RWPE2 (cell line): ENCODE results near the gene PAEP.

Experiments
- ATAC-seq: fragments of 200-7000 bp; cut with Tn5 transposase; 3 replicates; pipeline ENCODE4 v1.9.1; 2021; ENCODE audit warnings: low read depth
- DNase-seq: peaks from one replicate; pipeline ENCODE4 v3.0.0-alpha.2; 2020; ENCODE audit warnings: low spot score
- H3K27ac ChIP-seq: fragments of 450-650 bp; 2 replicates; pipeline ENCODE4 v1.5.1; 2017; ENCODE audit warnings: mild to moderate bottlenecking; ENCODE audit not compliant: poor library complexity, severe bottlenecking
- H3K27me3 ChIP-seq: fragments of 250-450 bp; sonication (Bioruptor Pico); 2 replicates; pipeline ENCODE4 v1.5.1; 2021; ENCODE audit warnings: mild to moderate bottlenecking, moderate library complexity; ENCODE audit not compliant: insufficient read depth, poor library complexity, severe bottlenecking
- H3K36me3 ChIP-seq: fragments of 250-450 bp; sonication (Bioruptor Pico); 2 replicates; pipeline ENCODE4 v1.5.1; 2020; ENCODE audit warnings: low read depth, mild to moderate bottlenecking, moderate library complexity
- H3K4me1 ChIP-seq: fragments of 250-450 bp; sonication (Bioruptor Pico); 2 replicates; pipeline ENCODE4 v1.5.1; 2021; ENCODE audit warnings: mild to moderate bottlenecking, moderate library complexity; ENCODE audit not compliant: insufficient read depth, poor library complexity, severe bottlenecking
- H3K4me3 ChIP-seq: fragments of 250-450 bp; sonication (Bioruptor Pico); 2 replicates; pipeline ENCODE4 v1.5.1; 2021; ENCODE audit warnings: mild to moderate bottlenecking, moderate library complexity; ENCODE audit not compliant: severe bottlenecking
- H3K9me3 ChIP-seq: fragments of 250-450 bp; sonication (Bioruptor Pico); 2 replicates; pipeline ENCODE4 v1.5.1; 2021; ENCODE audit warnings: mild to moderate bottlenecking, moderate library complexity; ENCODE audit not compliant: severe bottlenecking
- TF ChIP-seq, protein P1 (sequence below): fragments of 450-650 bp; IDR thresholded peaks from one replicate; pipeline ENCODE4 v1.5.1; 2017; ENCODE audit warnings: mild to moderate bottlenecking, moderate library complexity; ENCODE audit not compliant: poor library complexity, severe bottlenecking

The PAEP gene

DNA sequence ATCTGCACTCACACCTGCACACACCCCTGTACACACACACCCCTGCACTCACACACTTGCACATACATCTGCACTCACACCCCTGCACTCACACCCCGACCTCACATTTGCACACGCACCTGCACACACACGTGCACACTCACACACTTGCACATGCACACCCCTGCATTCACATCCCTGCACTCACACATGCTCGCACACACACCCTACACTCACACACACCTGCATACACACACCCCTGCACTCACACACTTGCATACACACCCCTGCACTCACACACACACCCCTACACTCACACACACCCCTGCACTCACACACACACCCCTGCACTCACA, 50.3 kb downstream of the PAEP start:
- no peaks in the 10 kb centered on the region for H3K9me3 ChIP-seq
- no peak overlapping the region for H3K4me3 ChIP-seq
- H3K4me1 ChIP-seq, result no peaks in the 10 kb centered on the region
- TF ChIP-seq, protein P1, sequence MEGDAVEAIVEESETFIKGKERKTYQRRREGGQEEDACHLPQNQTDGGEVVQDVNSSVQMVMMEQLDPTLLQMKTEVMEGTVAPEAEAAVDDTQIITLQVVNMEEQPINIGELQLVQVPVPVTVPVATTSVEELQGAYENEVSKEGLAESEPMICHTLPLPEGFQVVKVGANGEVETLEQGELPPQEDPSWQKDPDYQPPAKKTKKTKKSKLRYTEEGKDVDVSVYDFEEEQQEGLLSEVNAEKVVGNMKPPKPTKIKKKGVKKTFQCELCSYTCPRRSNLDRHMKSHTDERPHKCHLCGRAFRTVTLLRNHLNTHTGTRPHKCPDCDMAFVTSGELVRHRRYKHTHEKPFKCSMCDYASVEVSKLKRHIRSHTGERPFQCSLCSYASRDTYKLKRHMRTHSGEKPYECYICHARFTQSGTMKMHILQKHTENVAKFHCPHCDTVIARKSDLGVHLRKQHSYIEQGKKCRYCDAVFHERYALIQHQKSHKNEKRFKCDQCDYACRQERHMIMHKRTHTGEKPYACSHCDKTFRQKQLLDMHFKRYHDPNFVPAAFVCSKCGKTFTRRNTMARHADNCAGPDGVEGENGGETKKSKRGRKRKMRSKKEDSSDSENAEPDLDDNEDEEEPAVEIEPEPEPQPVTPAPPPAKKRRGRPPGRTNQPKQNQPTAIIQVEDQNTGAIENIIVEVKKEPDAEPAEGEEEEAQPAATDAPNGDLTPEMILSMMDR, result no peak
- H3K27me3 ChIP-seq, result peaks cover 23% of the 10 kb centered on the region
- no peak for ATAC-seq
- H3K36me3 ChIP-seq, result no peaks in the 10 kb centered on the region
- no peak for DNase-seq
- no peak overlapping the region for H3K27ac ChIP-seq

DNA sequence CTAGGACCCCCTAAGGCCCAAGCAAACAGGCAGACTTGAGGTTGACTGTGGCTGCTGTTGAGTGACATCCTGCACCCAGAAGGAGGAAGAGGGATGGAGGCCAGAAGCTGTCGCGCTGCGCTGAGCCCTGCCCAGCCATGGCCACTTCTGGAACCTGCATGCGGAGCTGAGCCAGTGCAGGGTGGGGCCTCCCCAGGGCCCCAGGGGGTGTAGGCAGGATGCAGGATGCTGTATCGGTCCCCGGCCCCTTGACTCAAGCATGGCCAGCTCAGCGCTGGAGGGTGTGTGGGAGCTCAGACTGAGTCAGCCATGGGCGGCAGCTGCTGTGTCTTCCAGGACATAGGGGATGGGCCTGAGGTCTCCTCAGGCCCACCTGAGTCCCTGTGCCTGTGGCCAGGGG, 50.9 kb downstream of the PAEP start:
- no peaks in the 10 kb centered on the region for H3K36me3 ChIP-seq
- H3K27ac ChIP-seq, result no peak overlapping the region

DNA sequence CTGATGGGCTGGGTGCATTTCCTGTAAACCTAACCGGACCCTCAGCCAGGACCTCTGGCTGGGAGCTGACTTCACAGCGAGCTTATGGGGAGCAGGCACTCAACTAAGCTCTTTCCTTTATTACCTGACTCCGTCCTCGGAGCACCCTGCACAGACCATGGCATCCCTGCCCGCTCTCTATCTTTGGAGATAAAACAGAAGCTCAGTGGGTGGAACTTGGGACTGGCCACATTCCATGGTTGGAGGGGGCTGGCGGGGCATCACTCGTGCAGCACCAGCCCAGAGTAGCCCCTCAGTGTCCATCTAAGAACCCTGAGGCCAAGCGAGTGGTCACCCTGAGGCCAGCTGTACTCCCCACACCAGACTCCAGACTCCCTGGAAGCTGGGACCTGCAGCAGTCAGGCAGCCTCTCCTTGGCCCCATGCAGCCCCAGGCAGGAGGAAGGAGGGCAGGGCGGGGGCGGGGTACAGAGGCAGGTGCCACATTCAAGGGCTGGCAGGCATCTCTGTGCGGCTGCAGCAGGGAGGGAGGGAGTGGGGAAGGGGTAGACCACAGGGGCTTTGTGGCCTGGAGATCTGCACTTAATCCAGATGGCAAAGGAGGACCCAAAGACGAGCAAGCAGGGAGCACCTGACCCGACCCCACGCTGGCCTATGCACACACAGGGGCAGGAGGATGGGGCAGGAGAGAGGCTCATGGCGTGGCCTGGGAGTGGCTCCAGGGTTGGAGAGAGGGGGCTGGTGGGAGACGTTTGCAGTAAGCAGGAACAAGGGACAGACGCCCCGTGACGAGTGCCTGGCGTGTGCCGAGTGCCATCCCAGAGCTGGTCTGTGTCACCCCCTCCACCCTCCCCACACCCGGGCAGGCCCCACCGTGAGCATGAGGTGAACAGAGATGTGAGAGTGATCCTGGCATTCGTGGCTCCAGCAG, 51.7 kb downstream of the PAEP start:
- Histone ChIP-seq H3K9me3 (no peaks in the 10 kb centered on the region), H3K4me1 (no peaks in the 10 kb centered on the region), H3K27me3 (peaks cover 23% of the 10 kb centered on the region), H3K36me3 (no peaks in the 10 kb centered on the region), H3K4me3 (no peak overlapping the region), H3K27ac (no peak overlapping the region)
- DNase-seq, result no peak
- TF ChIP-seq, protein P1, result no peak
- no peak for ATAC-seq

More for the DNA sequence above, 50.9 kb downstream of the PAEP start:
- H3K4me1 ChIP-seq, result no peaks in the 10 kb centered on the region
- no peak overlapping the region for H3K4me3 ChIP-seq
- peaks cover 23% of the 10 kb centered on the region for H3K27me3 ChIP-seq
- H3K9me3 ChIP-seq, result no peaks in the 10 kb centered on the region
- DNase-seq (no peak), ATAC-seq (no peak)
- TF ChIP-seq, protein P1, result no peak

DNA sequence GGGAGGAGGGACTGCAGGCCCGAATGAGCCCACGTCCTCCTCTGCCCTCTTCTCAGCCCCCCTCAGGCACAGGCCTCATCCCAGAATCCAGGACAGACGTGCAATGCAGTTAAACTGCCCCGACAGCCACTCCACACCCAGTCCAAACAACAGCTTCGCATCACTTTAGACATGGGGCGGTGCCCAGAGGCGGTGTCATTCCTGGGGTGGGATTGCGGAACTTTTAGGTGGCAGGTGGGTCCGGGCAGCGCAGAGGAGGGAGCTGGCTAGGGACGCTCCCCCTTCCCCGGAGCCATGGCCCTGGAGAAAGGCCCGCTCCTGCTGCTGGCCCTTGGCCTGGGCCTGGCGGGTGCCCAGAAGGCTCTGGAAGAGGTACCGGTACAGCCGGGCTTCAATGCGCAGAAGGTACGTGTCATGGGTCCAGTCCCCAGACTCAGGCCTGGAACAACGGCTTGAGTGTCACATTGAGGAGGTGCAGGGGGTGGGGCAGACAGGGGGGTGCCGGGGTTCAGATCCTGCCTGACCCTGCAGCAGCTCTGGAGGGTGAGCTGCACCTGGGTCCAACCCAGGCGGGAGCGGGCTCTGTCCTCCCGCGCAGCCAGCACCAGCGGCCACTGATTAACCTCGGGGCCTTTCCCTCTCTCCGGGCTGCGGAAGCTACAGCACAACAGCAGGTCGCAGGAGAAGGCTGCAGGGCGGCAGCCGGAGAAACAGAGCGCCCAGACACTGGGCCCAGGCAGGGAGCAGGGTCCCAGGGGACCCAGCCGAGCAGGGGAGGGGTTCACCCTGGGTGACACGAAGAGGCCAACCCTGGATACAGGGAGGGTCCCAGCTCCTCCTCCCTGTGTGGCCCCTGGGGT, 52.6 kb downstream of the PAEP start:
- TF ChIP-seq, protein P1, result no peak
- no peaks in the 10 kb centered on the region for H3K9me3 ChIP-seq
- H3K36me3 ChIP-seq, result no peaks in the 10 kb centered on the region
- no peaks in the 10 kb centered on the region for H3K4me1 ChIP-seq
- peaks cover 27% of the 10 kb centered on the region for H3K27me3 ChIP-seq
- H3K27ac ChIP-seq, result no peak overlapping the region
- no peak overlapping the region for H3K4me3 ChIP-seq
- ATAC-seq (no peak), DNase-seq (no peak)
